HCT116 (cell line): Measurements from ENCODE around the gene DCAF5. TPM values are rescaled to one million over a fixed set of nuclear protein-coding genes. Genes with fewer than 3 reads are reported as not detected.

Source experiments
- ATAC-seq: fragments of 200-7000 bp; cut with Tn5 transposase; 2 replicates; pipeline ENCODE4 v1.9.1; 2020; ENCODE audit warnings: mild to moderate bottlenecking, moderate library complexity
- BruUV-seq: library from RNA; stranded (reverse); fragments of 400-500 nt; replicated peaks from 2 replicates; lab custom pipeline; 2021; lab: Mats Ljungman, UMichigan
- CTCF ChIA-PET: fragments of 300-600 bp; sonication (Branson Sonifier 250); formaldehyde crosslinking; loops from one replicate; lab custom pipeline; 2021; ENCODE audit warnings: antibody characterized with exemption; lab: Charles Lee
- POLR2A ChIA-PET: fragments of 300-600, 350-600 bp; sonication (Branson Sonifier 250); formaldehyde crosslinking; loops from one replicate; lab custom pipeline; 2021; ENCODE audit warnings: antibody characterized with exemption; lab: Charles Lee
- RAD21 ChIA-PET, 2 experiments: fragments of 300-600 bp; sonication (Branson Sonifier 250); formaldehyde crosslinking; loops; one replicate each; lab custom pipeline; 2023; ENCODE audit warnings: low total read pairs in 2 of 2; ENCODE audit not compliant: uncharacterized antibody in 2 of 2, unreplicated experiment in 2 of 2, low non-redundant PET in 1 of 2; lab: Charles Lee
- DNase-seq: peaks from one replicate; pipeline ENCODE4 v3.0.0-alpha.2; 2010; ENCODE audit warnings: low read depth, low spot score
- H2AFZ ChIP-seq: fragments of 200-600 bp; shearing (Covaris generic), sonication (generic); 2 replicates; pipeline ENCODE4 v1.6.1; 2017; ENCODE audit warnings: low read depth, mixed run types, mixed read lengths, antibody characterized with exemption, low read length; ENCODE audit not compliant: poor library complexity, severe bottlenecking
- H3K27ac ChIP-seq: 2 replicates; pipeline ENCODE4 v1.5.1; 2012; ENCODE audit warnings: low read depth, low read length
- H3K27me3 ChIP-seq: fragments of 200-600 bp; sonication (generic); 2 replicates; pipeline ENCODE4 v1.6.1; 2016; ENCODE audit warnings: mixed run types, low read length, mixed read lengths; ENCODE audit not compliant: insufficient read depth
- H3K36me3 ChIP-seq, 2 experiments: fragments of 200-500 bp in 1 of 2; fragments of 200-600 bp in 1 of 2; sonication (Bioruptor generic) in 1 of 2; sonication (generic) in 1 of 2; 2 replicates each; pipeline versions ENCODE4 v1.5.1 to v1.6.1; 2014 to 2016; ENCODE audit warnings: low read length in 2 of 2, inconsistent platforms in 1 of 2, mixed read lengths in 1 of 2, mixed run types in 1 of 2; ENCODE audit not compliant: insufficient read depth in 2 of 2, control insufficient read depth in 1 of 2
- H3K4me1 ChIP-seq, 2 experiments: fragments of 200-600 bp in 1 of 2; sonication (generic) in 1 of 2; 2 replicates each; pipeline versions ENCODE4 v1.5.1 to v1.6.1; 2012 to 2017; ENCODE audit warnings: low read length in 2 of 2, inconsistent platforms in 1 of 2, mild to moderate bottlenecking in 1 of 2, mixed read lengths in 1 of 2, mixed run types in 1 of 2, moderate library complexity in 1 of 2; ENCODE audit not compliant: insufficient read depth in 2 of 2, control insufficient read depth in 1 of 2
- H3K4me2 ChIP-seq: fragments of 200-600 bp; sonication (generic); 2 replicates; pipeline ENCODE4 v1.6.1; 2017; ENCODE audit warnings: mixed run types, low read length, mixed read lengths
- H3K4me3 ChIP-seq, 2 experiments: fragments of 200-600 bp in 1 of 2; sonication (generic) in 1 of 2; replicated peaks in 1 of 2; 2 replicates each; pipeline ENCODE4 v1.5.1; 2011 to 2016; ENCODE audit warnings: low read length in 2 of 2, control low read depth in 1 of 2, low read depth in 1 of 2, mild to moderate bottlenecking in 1 of 2, mixed read lengths in 1 of 2, mixed run types in 1 of 2
- H3K79me2 ChIP-seq: fragments of 200-600 bp; sonication (generic); 2 replicates; pipeline ENCODE4 v1.6.1; 2017; ENCODE audit warnings: mild to moderate bottlenecking, mixed run types, low read length, moderate library complexity, mixed read lengths; ENCODE audit not compliant: insufficient read depth
- H3K9ac ChIP-seq: fragments of 200-600 bp; sonication (generic); 2 replicates; pipeline ENCODE4 v1.6.1; 2016; ENCODE audit warnings: low read length, mixed read lengths
- H3K9me2 ChIP-seq: fragments of 200-600 bp; sonication (generic), shearing (Covaris generic); 2 replicates; pipeline ENCODE4 v1.6.1; 2017; ENCODE audit warnings: mixed run types, mild to moderate bottlenecking, moderate library complexity; ENCODE audit not compliant: insufficient read depth
- H3K9me3 ChIP-seq, 2 experiments: fragments of 200-500 bp in 1 of 2; fragments of 200-600 bp in 1 of 2; sonication (Bioruptor generic) in 1 of 2; sonication (generic) in 1 of 2; 2 replicates each; pipeline ENCODE4 v1.6.1; 2014 to 2017; ENCODE audit warnings: low read length in 2 of 2, mixed read lengths in 2 of 2, inconsistent platforms in 1 of 2, low read depth in 1 of 2, mild to moderate bottlenecking in 1 of 2, mixed run types in 1 of 2, moderate library complexity in 1 of 2; ENCODE audit not compliant: control insufficient read depth in 1 of 2, insufficient read depth in 1 of 2
- H4K20me1 ChIP-seq: fragments of 200-600 bp; sonication (generic), shearing (Covaris generic); 2 replicates; pipeline ENCODE4 v1.6.1; 2017; ENCODE audit warnings: mixed run types, mild to moderate bottlenecking, moderate library complexity; ENCODE audit not compliant: insufficient read depth
- CEBPB ChIP-seq: IDR thresholded peaks from 2 replicates; pipeline ENCODE4 v1.6.1; 2012; ENCODE audit warnings: low read depth
- CTCF ChIP-seq, 3 experiments: fragments of 200-600 bp in 1 of 3; sonication (generic) in 1 of 3; IDR thresholded peaks in 2 of 3; conservative IDR thresholded peaks in 1 of 3; 2 replicates each; pipeline ENCODE4 v1.5.1; 2012 to 2017; ENCODE audit warnings: low read depth in 2 of 3, low read length in 2 of 3, antibody characterized with exemption in 1 of 3, borderline replicate concordance in 1 of 3, control low read depth in 1 of 3, mild to moderate bottlenecking in 1 of 3, mixed read lengths in 1 of 3, mixed run types in 1 of 3, moderate library complexity in 1 of 3; ENCODE audit not compliant: insufficient read depth in 1 of 3
- EGR1 ChIP-seq: IDR thresholded peaks from 2 replicates; pipeline ENCODE4 v1.6.1; 2012; ENCODE audit warnings: low read depth
- ELF1 ChIP-seq: IDR thresholded peaks from 2 replicates; pipeline ENCODE4 v1.6.1; 2012; ENCODE audit warnings: low read depth, borderline replicate concordance
- EZH2phosphoT487 ChIP-seq: fragments of 200-600 bp; IDR thresholded peaks from 2 replicates; pipeline ENCODE4 v1.6.1; 2018; ENCODE audit warnings: antibody characterized with exemption, borderline replicate concordance
- MAX ChIP-seq: IDR thresholded peaks from 2 replicates; pipeline ENCODE4 v1.6.1; 2012
- POLR2AphosphoS5 ChIP-seq: IDR thresholded peaks from 2 replicates; pipeline ENCODE4 v1.6.1; 2011; ENCODE audit warnings: mild to moderate bottlenecking, low read depth, low read length, moderate library complexity
- RAD21 ChIP-seq: IDR thresholded peaks from 2 replicates; pipeline ENCODE4 v1.6.1; 2012; ENCODE audit warnings: low read depth, mild to moderate bottlenecking
- SP1 ChIP-seq: IDR thresholded peaks from 2 replicates; pipeline ENCODE4 v1.6.1; 2012; ENCODE audit warnings: low read depth
- SRF ChIP-seq: IDR thresholded peaks from 2 replicates; pipeline ENCODE4 v1.6.1; 2012; ENCODE audit warnings: low read depth
- TCF7L2 ChIP-seq: IDR thresholded peaks from 2 replicates; pipeline ENCODE4 v1.7.0; 2011; ENCODE audit warnings: borderline replicate concordance, inconsistent platforms; ENCODE audit not compliant: insufficient read depth, insufficient read length; ENCODE audit errors: extremely low read depth
- YY1 ChIP-seq: IDR thresholded peaks from 2 replicates; pipeline ENCODE4 v1.6.1; 2011; ENCODE audit warnings: low read length, low read depth, moderate library complexity, mild to moderate bottlenecking; ENCODE audit not compliant: insufficient replicate concordance; ENCODE audit errors: extremely low read depth
- ZBTB33 ChIP-seq: IDR thresholded peaks from 2 replicates; pipeline ENCODE4 v1.6.1; 2011; ENCODE audit warnings: mild to moderate bottlenecking, low read length, moderate library complexity; ENCODE audit not compliant: insufficient replicate concordance; ENCODE audit errors: extremely low read depth
- ZFX ChIP-seq: fragments of 450-650 bp; IDR thresholded peaks from 2 replicates; pipeline ENCODE4 v1.6.1; 2017
- intact Hi-C: fragments of 100-400 bp; cut with micrococcal nuclease; formaldehyde crosslinking; loops from 2 replicates; pipeline ENCODE4 v1.10.0; 2022
- total RNA-seq: library from RNA; stranded (reverse); gene quantifications from one replicate; pipeline ENCODE4 v1.2.1, GENCODE V29; 2021; ENCODE audit not compliant: unreplicated experiment

The DCAF5 gene
- total RNA-seq, 1 experiment from 2014 or later = 27.1 TPM

- H3K27me3 ChIP-seq = no peaks in the 10 kb centered on the region
- H3K36me3 ChIP-seq = no peaks in the 10 kb centered on the region
- intact Hi-C loops = no loop called here
- POLR2A ChIA-PET = no interaction called here
- H3K27ac ChIP-seq = no peak overlapping the region
- CTCF ChIA-PET = interaction anchor here (2.4 kb wide), 1 partner anchor 19 kb away, joined by 18 read pairs; no protein-coding TSS in a partner anchor
- H3K9me3 ChIP-seq = no peaks in the 10 kb centered on the region
- H3K9me2 ChIP-seq = no peaks in the 10 kb centered on the region
- H3K4me1 ChIP-seq = peaks cover 0 to 12% of the 10 kb centered on the region in 2 experiments; a peak in 2 of 4 replicates
- RAD21 ChIA-PET = interaction anchor here in 1 of 2 experiments (0.6 kb wide), 1 partner anchor 329 kb away, joined by 3 read pairs; no protein-coding TSS in a partner anchor
- H2AFZ ChIP-seq = no peak overlapping the region
- no peak overlapping the region for H3K4me2 ChIP-seq
- H3K79me2 ChIP-seq = peaks cover 21% of the 10 kb centered on the region
- no peak for ATAC-seq
- no peak for DNase-seq
- no peak overlapping the region for H3K4me3 ChIP-seq
- H4K20me1 ChIP-seq = no peaks in the 10 kb centered on the region; the same call in 1 of the 2 replicates
- no peak for TF ChIP-seq SRF
- TF ChIP-seq RAD21 = no peak
- no peak for TF ChIP-seq SP1
- TF ChIP-seq ELF1 = no peak
- TF ChIP-seq MAX = no peak
- TF ChIP-seq EGR1 = no peak
- TF ChIP-seq TCF7L2 = no peak
- no peak for TF ChIP-seq CTCF (IDR thresholded peaks at IDR 0.05 in 2 of 3, conservative IDR thresholded peaks at IDR 0.05 in 1 of 3; ENCODE audit: borderline replicate concordance in 1 of 3, insufficient read depth in 1 of 3, low read depth in 2 of 3, low read length in 2 of 3)
- no peak for TF ChIP-seq ZFX
- no peak for TF ChIP-seq YY1
- no peak for TF ChIP-seq EZH2phosphoT487
- TF ChIP-seq ZBTB33 = no peak
- TF ChIP-seq CEBPB = no peak
- TF ChIP-seq POLR2AphosphoS5 = no peak
- no TSS peak for BruUV-seq
- no peak overlapping the region for H3K9ac ChIP-seq
Measured at GRCh38 chr14:69131176-69131575, 21.7 kb downstream of the DCAF5 start.
